ENCODE measurements around the gene GRIP1.
A peak's percentile ranks its signal among the peaks of the same experiment; 100 is the strongest.
"Not testable (repeated sequence)": the region's sequence is repeated elsewhere in the genome, so short reads cannot be mapped to it uniquely, and the experiment has no call there.

Gene GRIP1

GRCh38 chr12:66314278-66314677, 364.6 kb downstream of the GRIP1 start:
- TF ChIP-seq, protein P1, sequence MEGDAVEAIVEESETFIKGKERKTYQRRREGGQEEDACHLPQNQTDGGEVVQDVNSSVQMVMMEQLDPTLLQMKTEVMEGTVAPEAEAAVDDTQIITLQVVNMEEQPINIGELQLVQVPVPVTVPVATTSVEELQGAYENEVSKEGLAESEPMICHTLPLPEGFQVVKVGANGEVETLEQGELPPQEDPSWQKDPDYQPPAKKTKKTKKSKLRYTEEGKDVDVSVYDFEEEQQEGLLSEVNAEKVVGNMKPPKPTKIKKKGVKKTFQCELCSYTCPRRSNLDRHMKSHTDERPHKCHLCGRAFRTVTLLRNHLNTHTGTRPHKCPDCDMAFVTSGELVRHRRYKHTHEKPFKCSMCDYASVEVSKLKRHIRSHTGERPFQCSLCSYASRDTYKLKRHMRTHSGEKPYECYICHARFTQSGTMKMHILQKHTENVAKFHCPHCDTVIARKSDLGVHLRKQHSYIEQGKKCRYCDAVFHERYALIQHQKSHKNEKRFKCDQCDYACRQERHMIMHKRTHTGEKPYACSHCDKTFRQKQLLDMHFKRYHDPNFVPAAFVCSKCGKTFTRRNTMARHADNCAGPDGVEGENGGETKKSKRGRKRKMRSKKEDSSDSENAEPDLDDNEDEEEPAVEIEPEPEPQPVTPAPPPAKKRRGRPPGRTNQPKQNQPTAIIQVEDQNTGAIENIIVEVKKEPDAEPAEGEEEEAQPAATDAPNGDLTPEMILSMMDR (conservative IDR thresholded peaks at IDR 0.05), result no peak

GRCh38 chr12:66312189-66312588, 366.7 kb downstream of the GRIP1 start:
- no peak overlapping the region for H3K27ac ChIP-seq
- TF ChIP-seq, protein P1 (conservative IDR thresholded peaks at IDR 0.05), result no peak

More at GRCh38 chr12:66314278-66314677, 364.6 kb downstream of the GRIP1 start:
- no peak overlapping the region for H3K27ac ChIP-seq

DNA sequence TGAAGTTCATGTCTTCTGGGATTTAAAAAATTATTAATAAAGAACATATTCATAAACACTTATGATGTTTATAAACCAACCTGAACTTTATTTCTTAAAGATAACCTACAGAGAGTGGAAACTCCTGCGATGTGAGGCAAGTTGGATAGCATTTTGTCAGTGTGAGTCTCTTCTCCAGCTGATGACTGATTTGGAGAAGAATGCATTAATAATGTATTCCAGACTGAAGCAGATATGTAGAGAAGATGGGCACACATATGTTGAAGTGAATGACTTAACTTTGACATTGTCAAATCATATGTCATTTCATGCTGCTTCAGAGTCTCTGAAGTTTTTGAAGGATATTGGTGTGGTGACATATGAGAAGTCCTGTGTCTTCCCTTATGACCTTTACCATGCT, 369.3 kb downstream of the GRIP1 start:
- H3K27ac ChIP-seq, result no peak overlapping the region
- TF ChIP-seq, protein P1 (conservative IDR thresholded peaks at IDR 0.05), result no peak

- H3K27ac ChIP-seq, result no peak overlapping the region
- TF ChIP-seq, protein P1 (conservative IDR thresholded peaks at IDR 0.05), result no peak
These were observed 374.5 kb downstream of the GRIP1 start for GRCh38 chr12:66304296-66304900.

DNA sequence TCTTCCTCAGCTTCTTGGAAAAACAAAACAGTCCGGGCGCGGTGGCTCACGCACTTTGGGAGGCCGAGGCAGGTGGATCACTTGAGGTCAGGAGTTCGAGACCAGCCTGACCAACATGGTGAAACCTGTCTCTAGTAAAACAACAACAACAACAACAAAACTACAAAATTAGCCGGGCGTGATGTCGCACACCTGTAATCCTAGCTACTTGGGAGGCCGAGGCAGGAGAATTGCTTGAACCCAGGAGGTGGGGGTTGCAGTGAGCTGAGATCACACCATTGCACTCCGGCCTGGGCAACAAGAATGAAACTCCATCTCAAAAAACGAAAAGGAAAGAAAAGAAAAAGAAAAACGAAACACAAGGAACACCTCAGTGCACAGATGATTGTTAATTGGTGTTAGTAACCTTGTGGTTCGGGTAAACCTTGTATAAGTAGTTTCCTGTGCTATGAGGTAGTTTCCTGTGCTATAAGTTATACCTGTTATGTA, 375.5 kb downstream of the GRIP1 start:
- H3K27ac ChIP-seq, result not testable (repeated sequence)

DNA sequence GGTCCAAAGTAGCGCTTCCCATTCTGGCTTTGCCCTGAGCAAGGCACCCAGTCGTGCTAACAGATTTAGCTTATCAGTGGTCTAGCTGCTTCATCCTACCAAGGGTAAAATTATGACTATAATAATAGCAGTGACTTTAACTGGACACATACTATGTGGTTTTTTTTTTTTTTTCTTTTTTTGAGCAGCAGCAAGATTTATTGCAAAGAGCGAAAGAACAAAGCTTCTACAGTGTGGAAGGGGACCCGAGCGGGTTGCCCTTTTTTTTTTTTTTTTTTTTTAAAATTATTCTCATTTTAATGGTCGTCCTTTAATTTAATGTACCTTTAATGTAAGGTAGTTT, 376.1 kb downstream of the GRIP1 start:
- TF ChIP-seq, protein P1 (conservative IDR thresholded peaks at IDR 0.05), result no peak
- peak overlapping the region; percentile 58 for H3K27ac ChIP-seq

DNA sequence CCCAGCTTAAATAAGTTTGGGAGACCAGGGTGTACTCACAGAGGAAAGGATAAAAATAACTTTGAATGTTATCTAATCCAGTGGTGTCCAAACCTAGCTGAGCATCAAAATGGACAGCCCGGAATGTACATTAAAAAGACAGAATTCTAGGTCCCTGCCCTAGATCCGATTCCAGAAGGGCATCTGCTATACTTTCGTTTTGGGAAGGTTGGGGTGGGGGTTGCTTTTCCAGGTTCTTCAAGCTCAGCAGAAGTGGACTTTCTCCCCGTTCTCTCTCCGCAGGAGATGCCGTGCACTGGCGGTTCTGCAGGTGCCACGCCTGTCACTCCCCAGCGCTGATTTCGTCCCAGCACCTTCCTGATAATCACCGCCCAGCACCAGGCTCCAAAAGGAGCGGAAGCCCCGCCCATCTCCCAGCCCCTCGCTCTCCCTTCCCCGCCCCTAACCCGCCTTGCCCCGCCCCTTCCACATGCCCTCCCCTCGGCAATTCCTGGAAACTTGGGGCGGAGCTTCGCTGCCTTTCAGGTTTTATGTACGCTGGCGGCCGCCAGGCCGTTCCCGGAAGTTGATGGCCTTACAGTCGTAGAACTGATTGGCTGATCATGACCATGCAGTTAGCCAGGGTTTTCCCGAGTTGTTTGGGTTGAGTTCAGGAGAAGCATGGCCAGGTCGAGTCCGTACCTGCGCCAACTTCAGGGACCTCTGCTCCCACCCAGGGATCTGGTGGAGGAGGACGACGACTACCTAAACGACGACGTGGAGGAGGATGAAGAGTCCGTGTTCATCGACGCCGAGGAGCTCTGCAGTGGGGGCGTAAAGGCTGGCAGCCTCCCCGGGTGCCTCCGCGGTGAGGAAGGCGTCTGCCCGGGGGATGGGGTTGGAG, 376.7 kb downstream of the GRIP1 start, which contains the start of gene HELB:
HELB (plus strand) TSS at position 550 of the 883 bp plus-strand sequence; CDS start at position 661, 111 bp downstream.
- peak within 1 kb of the TSS; percentile 58 for H3K27ac ChIP-seq

More for the DNA sequence above, 376.7 kb downstream of the GRIP1 start, which contains the start of gene HELB:
- TF ChIP-seq, protein P1 (conservative IDR thresholded peaks at IDR 0.05), result no peak

Measured in VCaP (cell line).